ENCODE results near the gene NUDT17.

DNA sequence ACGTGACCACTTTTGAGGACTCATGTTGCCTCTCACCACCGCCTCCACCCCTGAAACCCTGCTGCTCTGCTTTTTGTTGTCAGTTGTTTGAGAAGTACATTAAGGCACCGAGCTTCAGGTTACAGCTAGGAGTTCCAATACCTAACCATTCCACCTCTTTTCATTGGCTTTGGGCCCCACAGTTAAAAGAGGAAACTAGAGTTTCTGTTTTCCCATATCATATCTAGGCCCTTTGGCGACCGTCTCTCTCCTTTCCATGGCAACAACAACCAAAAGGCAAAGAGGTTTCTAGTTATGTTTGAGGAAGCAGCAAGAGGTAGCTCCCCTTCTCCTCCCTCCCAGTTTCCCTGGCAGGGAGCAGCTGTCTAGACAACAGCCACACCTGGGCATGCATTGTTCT, 34.3 kb downstream of the NUDT17 start:
- TF ChIP-seq CTCF (IDR thresholded peaks at IDR 0.05) (no peak), POLR2AphosphoS5 (IDR thresholded peaks at IDR 0.05) (no peak), POLR2A (IDR thresholded peaks at IDR 0.05) (no peak)

Measured in stomach (tissue), 4 donors.